GM12873 (cell line): Measurements from ENCODE around the gene NFASC.

Experiments
- CTCF ChIP-seq: IDR thresholded peaks from 2 replicates; pipeline ENCODE4 v1.5.1; 2012; ENCODE audit warnings: low read depth, mild to moderate bottlenecking, moderate library complexity, low read length, control low read depth; ENCODE audit not compliant: insufficient read depth; ENCODE audit errors: missing control alignments

NFASC gene

GRCh38 chr1:205057808-205058575 is 187.3 kb downstream of the NFASC start:
- TF ChIP-seq CTCF, result no peak

- no peak for TF ChIP-seq CTCF
Observed at GRCh38 chr1:205058853-205059252, 188.2 kb downstream of the NFASC start.

GRCh38 chr1:205059660-205060059 is 189.0 kb downstream of the NFASC start:
- TF ChIP-seq CTCF, result no peak

GRCh38 chr1:205060746-205061145 is 190.1 kb downstream of the NFASC start:
- no peak for TF ChIP-seq CTCF

- TF ChIP-seq CTCF, result no peak
Observed at GRCh38 chr1:205061227-205061626, 190.6 kb downstream of the NFASC start.

- TF ChIP-seq CTCF, result peak; percentile 88
Observed at GRCh38 chr1:205061665-205062069, 191.0 kb downstream of the NFASC start.

GRCh38 chr1:205062319-205062718 is 191.7 kb downstream of the NFASC start:
- no peak for TF ChIP-seq CTCF
